Activated CD4-positive, alpha-beta T cell treated with anti-CD3 and anti-CD28 coated beads for 36 hours (primary cell): Measurements from ENCODE around the gene NDUFB4. TPM values are rescaled to one million over a fixed set of nuclear protein-coding genes. Genes with fewer than 3 reads are reported as not detected.

Experiments
- ATAC-seq: fragments of 200-7000 bp; cut with Tn5 transposase; one replicate; pipeline ENCODE4 v1.10.0; 2021; ENCODE audit warnings: mild to moderate bottlenecking, moderate library complexity
- CTCF ChIA-PET: fragments of 350-600 bp; sonication (Branson Sonifier 250); formaldehyde crosslinking; loops from one replicate; lab custom pipeline; 2021; ENCODE audit warnings: antibody characterized with exemption; lab: Charles Lee
- POLR2A ChIA-PET: fragments of 350-600 bp; sonication (Branson Sonifier 250); formaldehyde crosslinking; loops from one replicate; lab custom pipeline; 2021; ENCODE audit warnings: antibody characterized with exemption, inconsistent platforms; lab: Charles Lee
- DNase-seq: peaks from one replicate; pipeline ENCODE4 v3.0.0-alpha.2; 2020
- H3K27ac Mint-ChIP-seq: one replicate; pipeline ENCODE4 v1.8.0; 2021; ENCODE audit warnings: mixed read lengths
- H3K27me3 Mint-ChIP-seq: one replicate; pipeline ENCODE4 v1.8.0; 2021; ENCODE audit warnings: mixed read lengths
- H3K36me3 Mint-ChIP-seq: one replicate; pipeline ENCODE4 v1.8.0; 2021; ENCODE audit warnings: low read depth, mixed read lengths
- H3K4me1 Mint-ChIP-seq: one replicate; pipeline ENCODE4 v1.8.0; 2021; ENCODE audit warnings: mixed read lengths
- H3K4me3 Mint-ChIP-seq: one replicate; pipeline ENCODE4 v1.8.0; 2021; ENCODE audit warnings: mild to moderate bottlenecking, moderate library complexity, mixed read lengths
- H3K9me3 Mint-ChIP-seq: one replicate; pipeline ENCODE4 v1.8.0; 2021; ENCODE audit warnings: low read depth, mixed read lengths
- intact Hi-C, 2 experiments: fragments of 100-400 bp; cut with DNase I in 1 of 2; cut with micrococcal nuclease in 1 of 2; formaldehyde crosslinking; loops; one replicate each; pipeline versions ENCODE4 v1.14.2 to v1.15.1; 2022 to 2024; cut with DNase I, micrococcal nuclease
- total RNA-seq, 2 experiments: library from RNA; stranded (reverse); gene quantifications; one replicate each; pipeline ENCODE4 v1.2.3, GENCODE V29; 2021

The NDUFB4 gene
- total RNA-seq, 2 experiments from 2014 or later, result 157 to 186 TPM

DNA sequence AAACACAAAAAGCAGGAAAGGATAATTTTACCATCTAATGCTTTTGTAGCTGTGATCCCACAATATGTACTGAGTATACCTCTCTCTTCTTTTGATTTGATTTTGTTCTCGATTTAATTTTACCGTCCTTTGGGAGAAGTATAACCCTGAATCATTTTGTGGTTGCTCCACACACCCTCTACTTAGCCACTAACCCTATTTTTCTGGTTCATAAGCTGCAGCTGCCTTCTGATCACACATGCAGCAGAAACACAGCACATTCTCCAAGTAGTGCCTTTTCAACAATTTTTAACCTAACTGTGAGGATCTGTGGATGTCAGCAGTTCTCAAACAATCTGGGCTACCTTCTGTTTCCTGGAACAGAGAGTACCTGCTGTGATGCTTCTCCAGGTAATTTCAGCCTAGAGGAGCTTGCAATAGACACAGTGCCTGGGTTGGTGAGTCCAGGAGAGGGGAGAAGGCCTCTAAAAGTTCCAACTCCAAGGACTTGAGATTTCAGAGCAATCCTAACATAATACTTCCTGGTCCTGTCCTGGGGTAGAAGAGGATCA is 45.6 kb downstream of the NDUFB4 start:
- no peak for ATAC-seq
- no peak overlapping the region for H3K4me3 Mint-ChIP-seq
- H3K27me3 Mint-ChIP-seq, result no peaks in the 10 kb centered on the region
- H3K27ac Mint-ChIP-seq, result no peak overlapping the region
- H3K4me1 Mint-ChIP-seq, result peaks cover 10% of the 10 kb centered on the region
- H3K36me3 Mint-ChIP-seq, result peaks cover 1% of the 10 kb centered on the region
- intact Hi-C loops, result no loop called here
- peaks cover 5% of the 10 kb centered on the region for H3K9me3 Mint-ChIP-seq
- ChIA-PET POLR2A (no interaction called here), CTCF (no interaction called here)
- DNase-seq, result no peak

DNA sequence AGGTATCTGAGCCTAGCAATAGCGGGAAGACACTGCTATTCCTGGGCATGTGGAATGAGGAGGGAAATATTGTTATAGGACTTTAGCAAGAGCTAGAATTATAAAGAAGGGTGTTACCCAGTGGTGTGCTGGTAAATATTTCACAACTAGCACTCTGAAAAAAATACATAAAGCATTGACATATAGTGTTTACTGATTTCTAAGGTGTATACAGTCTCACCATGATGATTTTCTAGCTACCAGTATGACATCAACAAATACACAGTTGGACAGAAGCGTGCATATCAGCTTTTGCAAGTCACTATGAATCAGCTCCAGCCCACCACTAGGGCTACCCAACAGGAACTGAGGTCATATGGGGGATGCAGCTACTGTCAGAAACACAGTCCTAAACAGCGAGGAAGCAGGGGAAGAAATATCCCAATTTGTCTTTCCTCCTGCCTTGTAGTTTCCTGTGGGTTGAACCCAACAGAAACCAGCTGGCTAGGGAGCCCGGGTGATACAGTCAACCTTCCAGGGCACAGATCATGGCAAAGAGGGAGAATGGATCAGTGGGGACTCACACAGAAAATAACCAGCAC is 46.3 kb downstream of the NDUFB4 start:
- peaks cover 10% of the 10 kb centered on the region for H3K4me1 Mint-ChIP-seq
- ATAC-seq (peak; percentile 42), DNase-seq (peak; percentile 6)
- intact Hi-C loops, result no loop called here
- POLR2A ChIA-PET, result no interaction called here
- CTCF ChIA-PET, result no interaction called here
- peaks cover 5% of the 10 kb centered on the region for H3K9me3 Mint-ChIP-seq
- H3K36me3 Mint-ChIP-seq, result peaks cover under 1% of the 10 kb centered on the region
- no peaks in the 10 kb centered on the region for H3K27me3 Mint-ChIP-seq
- H3K4me3 Mint-ChIP-seq, result no peak overlapping the region
- H3K27ac Mint-ChIP-seq, result no peak overlapping the region

DNA sequence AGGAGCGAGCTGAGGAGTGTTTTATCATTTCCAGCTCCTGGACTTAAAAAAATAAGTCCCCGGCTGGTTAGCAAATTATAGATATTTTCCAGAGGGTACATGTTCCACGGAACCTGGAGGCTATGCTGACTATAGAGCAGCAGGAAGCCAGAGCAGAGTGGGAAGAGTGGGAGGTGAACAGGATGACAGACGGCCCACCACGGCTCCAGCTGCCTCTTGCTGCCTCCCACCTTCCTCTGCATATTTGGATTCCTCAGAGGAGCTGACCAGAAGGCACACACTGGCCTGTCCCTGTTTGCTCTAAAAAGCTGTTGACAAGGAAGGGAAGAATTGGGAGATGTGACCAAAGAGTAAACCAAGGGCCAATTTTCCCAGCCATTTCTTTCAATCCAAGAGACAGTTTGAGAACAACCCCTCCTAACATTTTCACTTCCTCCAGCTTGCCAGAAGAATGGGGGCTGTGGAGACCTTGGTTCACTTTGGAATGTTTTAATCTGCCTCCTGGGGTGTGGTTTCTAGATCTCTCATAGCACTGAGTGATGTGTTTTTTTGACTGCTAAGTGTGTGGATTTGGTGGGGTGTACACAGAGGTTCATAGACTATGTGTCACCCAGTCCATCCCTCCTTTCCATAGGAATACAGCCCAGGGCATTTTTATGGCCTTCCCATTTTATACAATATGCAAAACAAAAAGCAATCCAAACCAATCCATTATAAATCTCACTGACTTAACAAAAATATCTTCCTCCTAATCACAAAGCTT is 49.1 kb downstream of the NDUFB4 start:
- CTCF ChIA-PET, result interaction anchor here (0.7 to 1.0 kb wide), 2 partner anchors 60 to 86 kb away, joined by 3 to 6 read pairs; no protein-coding TSS in a partner anchor
- H3K4me1 Mint-ChIP-seq, result peaks cover 2% of the 10 kb centered on the region

DNA sequence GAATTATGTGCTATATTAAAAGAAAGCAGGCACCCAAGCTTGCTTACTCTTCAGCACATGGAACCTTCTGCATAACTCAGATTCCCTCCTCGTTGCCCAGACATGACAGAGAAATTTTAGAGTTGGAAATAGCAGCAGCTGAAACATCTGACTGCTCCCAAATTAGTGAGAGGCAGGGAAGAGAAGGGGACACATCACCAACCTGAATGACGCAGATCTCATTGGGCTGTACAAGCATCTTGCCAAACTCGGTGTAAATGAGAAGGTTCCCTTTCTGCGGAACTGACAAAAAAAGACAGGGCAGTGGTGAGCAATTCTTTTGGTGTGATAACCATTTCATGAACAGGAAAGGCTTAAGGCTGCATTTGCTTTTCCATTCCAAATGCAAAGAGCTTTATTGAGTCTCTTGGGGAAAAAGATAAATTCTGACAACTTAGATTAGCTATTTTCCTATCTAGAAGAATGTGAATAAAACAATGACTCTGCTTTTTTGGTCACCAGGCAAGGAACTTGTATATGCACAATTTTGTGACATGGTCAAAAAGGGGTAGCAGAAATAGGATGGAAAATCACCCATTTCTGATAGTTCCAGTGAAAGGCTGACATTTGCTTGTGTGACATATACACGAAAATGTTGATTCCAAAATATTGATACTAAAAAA is 50.8 kb downstream of the NDUFB4 start:
- CTCF ChIA-PET, result no interaction called here
- no peak overlapping the region for H3K4me3 Mint-ChIP-seq
- H3K36me3 Mint-ChIP-seq, result no peaks in the 10 kb centered on the region
- intact Hi-C loops, result no loop called here
- no peaks in the 10 kb centered on the region for H3K9me3 Mint-ChIP-seq
- no peak overlapping the region for H3K27ac Mint-ChIP-seq
- H3K27me3 Mint-ChIP-seq, result no peaks in the 10 kb centered on the region
- no peak for ATAC-seq
- POLR2A ChIA-PET, result no interaction called here
- no peaks in the 10 kb centered on the region for H3K4me1 Mint-ChIP-seq
- no peak for DNase-seq

More for the DNA sequence above, 49.1 kb downstream of the NDUFB4 start:
- Mint-ChIP-seq H3K4me3 (no peak overlapping the region), H3K9me3 (no peaks in the 10 kb centered on the region), H3K27me3 (no peaks in the 10 kb centered on the region), H3K27ac (no peak overlapping the region), H3K36me3 (no peaks in the 10 kb centered on the region)
- no peak for ATAC-seq
- DNase-seq, result no peak
- POLR2A ChIA-PET, result no interaction called here
- intact Hi-C loops, result no loop called here

DNA sequence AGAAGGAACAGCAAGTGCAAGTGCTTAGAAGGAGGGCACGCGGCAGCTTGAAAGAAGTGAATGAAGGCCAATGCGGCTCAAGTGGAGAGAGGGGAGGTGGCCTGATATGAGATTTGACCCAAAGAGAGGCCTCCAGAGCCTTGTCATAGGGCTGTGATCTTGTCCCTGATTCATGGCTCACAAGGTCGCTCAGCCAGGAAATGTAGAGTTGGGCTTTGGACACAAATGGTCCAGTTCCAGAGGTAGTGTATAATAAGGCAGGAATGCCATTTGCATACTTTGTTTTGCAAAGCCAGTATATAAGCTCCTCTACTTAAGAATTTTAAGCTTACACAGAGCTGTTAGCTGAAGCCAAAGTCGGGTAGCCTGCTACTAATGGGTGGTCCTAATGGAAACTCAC is 52.2 kb downstream of the NDUFB4 start:
- ATAC-seq (no peak), DNase-seq (no peak)
- Mint-ChIP-seq H3K27ac (no peak overlapping the region), H3K9me3 (no peaks in the 10 kb centered on the region), H3K4me1 (no peaks in the 10 kb centered on the region), H3K36me3 (no peaks in the 10 kb centered on the region), H3K27me3 (no peaks in the 10 kb centered on the region), H3K4me3 (no peak overlapping the region)
- ChIA-PET POLR2A (interaction anchor here (0.6 kb wide), 1 partner anchor 1484 kb away, joined by 3 read pairs; no protein-coding TSS in a partner anchor), CTCF (interaction anchor here (0.7 kb wide), 1 partner anchor 164 kb away, joined by 3 read pairs; no protein-coding TSS in a partner anchor)
- intact Hi-C loops, result no loop called here

DNA sequence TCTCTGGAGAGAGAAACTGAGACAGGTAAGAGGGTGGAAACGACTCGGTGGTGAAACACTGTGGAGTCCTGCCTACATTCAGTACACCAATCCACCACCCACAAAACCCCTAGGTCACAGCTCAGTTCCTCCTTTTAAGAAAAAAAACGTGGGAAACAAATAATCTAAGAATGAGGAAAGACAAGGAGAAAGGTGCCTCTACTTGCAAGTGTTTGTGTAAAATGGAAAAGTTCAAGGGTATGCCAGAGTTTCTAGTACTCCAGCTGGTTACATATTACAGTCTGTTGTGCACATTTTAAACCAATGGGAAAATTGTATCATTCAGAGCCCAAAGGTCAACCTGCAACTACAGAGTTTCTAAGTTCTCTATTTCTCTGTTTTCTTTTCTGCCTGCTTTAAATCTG is 53.7 kb downstream of the NDUFB4 start:
- ChIA-PET POLR2A (no interaction called here), CTCF (no interaction called here)
- Mint-ChIP-seq H3K27me3 (no peaks in the 10 kb centered on the region), H3K27ac (no peak overlapping the region), H3K36me3 (no peaks in the 10 kb centered on the region), H3K9me3 (no peaks in the 10 kb centered on the region), H3K4me1 (no peaks in the 10 kb centered on the region), H3K4me3 (no peak overlapping the region)
- intact Hi-C loops, result no loop called here
- DNase-seq, result no peak
- ATAC-seq, result no peak

DNA sequence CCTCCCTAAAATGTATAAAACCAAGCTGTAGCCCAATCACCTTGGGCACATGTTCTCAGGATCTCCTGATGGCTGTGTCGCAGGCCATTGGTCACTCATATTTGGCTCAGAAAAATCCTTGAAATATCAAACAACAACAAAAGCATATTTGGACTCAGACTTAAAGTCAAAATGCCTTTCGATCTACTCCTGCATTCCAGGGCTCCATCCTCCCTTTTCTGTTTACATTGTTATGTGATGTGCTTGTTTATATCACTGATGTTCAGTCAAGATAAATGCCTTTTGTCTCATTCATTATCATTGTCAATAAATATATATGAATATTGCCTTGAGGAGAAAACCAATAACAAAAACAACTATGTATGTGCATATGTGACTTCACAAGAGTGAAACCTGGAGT is 54.2 kb downstream of the NDUFB4 start:
- H3K27me3 Mint-ChIP-seq, result no peaks in the 10 kb centered on the region
- no peak for ATAC-seq
- ChIA-PET CTCF (no interaction called here), POLR2A (no interaction called here)
- H3K4me3 Mint-ChIP-seq, result no peak overlapping the region
- no peaks in the 10 kb centered on the region for H3K9me3 Mint-ChIP-seq
- H3K4me1 Mint-ChIP-seq, result no peaks in the 10 kb centered on the region
- H3K27ac Mint-ChIP-seq, result no peak overlapping the region
- no peaks in the 10 kb centered on the region for H3K36me3 Mint-ChIP-seq
- DNase-seq, result no peak
- intact Hi-C loops, result no loop called here

Other genes with a start within 250 kb of the NDUFB4 start
- 10 to 100 TPM; 20.7 to 22.2 TPM for gene LRRC58, start 247.0 kb upstream of the NDUFB4 start, total RNA-seq
- gene FSTL1, start 145.3 kb upstream of the NDUFB4 start, total RNA-seq, result under 1 TPM; 0.66 to 0.83 TPM
- gene HGD, start 85.9 kb downstream of the NDUFB4 start, total RNA-seq, result under 1 TPM; 0.16 to 0.58 TPM
- gene RABL3, start 146.2 kb downstream of the NDUFB4 start, total RNA-seq, result 10 to 100 TPM; 35.5 to 37.8 TPM
- 10 to 100 TPM; 26.1 to 27.0 TPM for gene GTF2E1, start 146.4 kb downstream of the NDUFB4 start, total RNA-seq